GM21515 (cell line): Measurements from ENCODE around the gene NELFCD.
"Not testable (repeated sequence)": the region's sequence is repeated elsewhere in the genome, so short reads cannot be mapped to it uniquely, and the experiment has no call there.

Experiments used
- ATAC-seq: cut with Tn5 transposase; IDR thresholded peaks from one replicate; pipeline ENCODE4 v1.9.1; 2021; ENCODE audit not compliant: unreplicated experiment

Gene NELFCD

DNA sequence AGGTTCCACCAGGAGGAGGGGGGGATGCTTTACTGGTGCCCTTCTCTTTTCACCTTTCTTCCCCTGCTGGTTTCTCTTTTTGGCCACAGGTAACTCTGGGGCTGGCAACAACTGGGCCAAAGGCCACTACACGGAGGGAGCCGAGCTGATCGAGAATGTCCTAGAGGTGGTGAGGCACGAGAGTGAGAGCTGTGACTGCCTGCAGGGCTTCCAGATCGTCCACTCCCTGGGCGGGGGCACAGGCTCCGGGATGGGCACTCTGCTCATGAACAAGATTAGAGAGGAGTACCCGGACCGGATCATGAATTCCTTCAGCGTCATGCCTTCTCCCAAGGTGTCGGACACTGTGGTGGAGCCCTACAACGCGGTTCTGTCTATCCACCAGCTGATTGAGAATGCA, 42.6 kb downstream of the NELFCD start:
- no peak for ATAC-seq

DNA sequence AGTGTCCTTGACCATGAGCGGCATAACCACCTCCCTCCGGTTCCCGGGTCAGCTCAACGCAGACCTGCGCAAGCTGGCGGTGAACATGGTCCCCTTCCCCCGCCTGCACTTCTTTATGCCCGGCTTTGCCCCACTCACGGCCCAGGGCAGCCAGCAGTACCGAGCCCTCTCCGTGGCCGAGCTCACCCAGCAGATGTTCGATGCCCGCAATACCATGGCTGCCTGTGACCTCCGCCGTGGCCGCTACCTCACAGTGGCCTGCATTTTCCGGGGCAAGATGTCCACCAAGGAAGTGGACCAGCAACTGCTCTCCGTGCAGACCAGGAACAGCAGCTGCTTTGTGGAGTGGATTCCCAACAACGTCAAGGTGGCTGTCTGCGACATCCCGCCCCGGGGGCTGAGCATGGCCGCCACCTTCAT, 43.1 kb downstream of the NELFCD start:
- ATAC-seq = no peak

DNA sequence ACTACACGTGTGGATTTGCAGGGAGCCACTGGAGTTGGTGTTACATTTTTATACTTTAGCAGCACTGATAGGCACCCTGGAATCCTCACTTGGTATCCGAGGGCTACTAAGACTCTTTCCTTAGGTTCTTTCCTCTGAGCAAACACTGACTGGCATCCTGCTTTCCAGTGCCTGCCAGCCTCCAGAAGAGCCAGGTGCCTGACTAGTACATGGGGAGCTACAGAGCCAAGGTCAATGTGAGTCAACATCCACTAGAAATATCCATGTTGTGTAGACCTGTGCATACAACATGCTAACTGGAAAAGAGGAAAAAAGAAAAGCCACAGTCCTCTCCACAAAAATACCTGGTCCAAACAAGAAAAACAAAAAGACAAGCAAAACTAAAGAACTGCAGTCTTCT, 44.0 kb downstream of the NELFCD start:
- no peak for ATAC-seq

- no peak for ATAC-seq
Observed at GRCh38 chr20:59025511-59025910, 44.5 kb downstream of the NELFCD start.

DNA sequence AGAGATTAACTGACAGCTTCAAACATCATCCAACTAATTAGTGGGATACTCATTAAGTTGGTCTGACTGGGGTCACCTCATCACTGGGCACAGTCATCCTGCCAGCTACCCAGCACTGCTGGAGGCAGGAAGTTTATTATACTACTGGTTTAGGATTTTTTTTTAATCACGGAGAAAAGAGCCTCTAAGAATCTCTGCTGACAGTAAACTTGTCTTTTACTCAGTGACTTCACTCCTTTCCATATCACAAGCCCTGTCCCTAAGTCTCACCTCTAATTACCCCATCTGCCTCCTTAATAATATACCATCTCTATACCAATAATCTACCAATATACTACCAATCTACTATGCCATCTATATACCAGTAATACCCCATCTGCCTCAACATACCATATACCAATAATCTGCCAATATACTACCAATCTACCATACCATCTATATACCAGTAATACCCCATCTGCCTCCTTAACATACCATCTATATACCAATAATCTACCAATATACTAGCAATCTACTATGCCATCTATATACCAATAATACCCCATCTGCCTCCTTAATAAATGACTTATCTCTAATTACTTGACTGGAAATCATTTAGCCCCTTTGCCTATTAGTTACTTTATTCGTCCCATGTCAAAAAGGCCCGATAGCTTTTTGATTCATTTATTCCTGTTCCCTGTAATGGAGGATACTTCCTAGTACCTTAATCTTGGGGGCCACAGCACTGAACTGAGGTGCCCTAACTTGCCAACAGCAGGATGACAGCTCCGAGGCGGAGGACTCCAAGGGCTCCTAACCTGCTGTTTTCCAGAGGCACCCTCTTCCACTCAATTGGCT, 46.1 kb downstream of the NELFCD start:
- ATAC-seq = no peak

- no peak for ATAC-seq
Observed at GRCh38 chr20:59027741-59028320, 46.8 kb downstream of the NELFCD start.

DNA sequence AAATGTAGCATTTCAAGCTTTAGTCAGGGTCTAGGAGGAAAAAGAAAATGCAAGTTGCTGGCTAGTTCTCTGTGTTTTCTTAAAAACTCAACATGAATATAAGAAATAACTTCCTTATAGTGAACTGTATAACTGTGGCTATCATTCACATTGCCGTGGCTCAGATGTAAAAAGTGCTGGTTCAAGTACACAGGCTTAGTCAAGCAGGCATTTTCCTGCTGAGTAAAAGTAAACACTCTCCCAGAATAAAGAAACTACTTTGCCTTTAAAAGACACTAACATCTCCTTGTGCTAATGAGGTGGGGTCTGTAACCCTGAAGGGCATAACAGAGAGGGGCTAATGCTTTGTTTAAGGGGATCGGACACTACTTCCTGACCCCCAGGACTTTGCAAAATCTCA, 47.8 kb downstream of the NELFCD start:
- ATAC-seq = no peak

- ATAC-seq = no peak
Observed at GRCh38 chr20:59030911-59031563, 50.0 kb downstream of the NELFCD start.

GRCh38 chr20:59031564-59032022, 50.5 kb downstream of the NELFCD start:
- ATAC-seq = no peak

DNA sequence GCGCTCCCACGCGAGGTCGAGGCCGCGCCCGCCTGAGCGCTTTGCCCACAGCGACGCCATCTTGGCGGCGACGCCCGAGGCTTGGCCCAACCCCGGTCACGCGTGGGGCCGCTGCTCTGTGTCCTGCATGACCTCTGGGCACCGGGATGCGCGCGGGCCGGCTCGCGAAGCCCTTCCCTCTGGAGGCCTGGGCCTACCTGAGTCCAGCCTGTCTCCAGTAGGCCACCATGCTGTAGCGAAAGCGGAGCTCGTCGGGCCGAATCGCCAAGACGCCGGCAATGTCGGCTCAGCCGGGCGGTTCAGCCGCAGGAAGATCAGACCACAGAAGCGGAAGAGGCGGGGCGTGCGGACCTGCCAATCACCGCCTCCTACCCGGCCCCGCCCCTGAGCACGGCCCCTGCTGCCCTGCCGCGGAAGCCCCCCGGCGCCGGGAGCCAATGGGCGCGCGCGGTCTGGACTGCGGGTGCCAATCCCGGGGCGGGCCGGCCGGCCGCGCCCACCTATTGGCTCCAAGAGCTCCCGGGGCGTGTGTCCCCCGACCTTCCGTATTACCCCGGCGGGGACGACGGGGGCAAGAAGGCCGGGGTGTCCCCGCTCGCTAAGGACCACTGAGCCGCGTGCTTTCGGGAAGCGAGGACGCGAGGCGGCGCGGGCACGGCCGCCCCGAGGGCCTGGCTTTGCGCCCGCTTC, 51.1 kb downstream of the NELFCD start, which contains the start of gene ATP5F1E:
TSS of gene ATP5F1E (minus strand) at position 313 of the 690 bp plus-strand sequence. CDS start at position 229, 84 bp downstream.
- peak; percentile 89 for ATAC-seq

DNA sequence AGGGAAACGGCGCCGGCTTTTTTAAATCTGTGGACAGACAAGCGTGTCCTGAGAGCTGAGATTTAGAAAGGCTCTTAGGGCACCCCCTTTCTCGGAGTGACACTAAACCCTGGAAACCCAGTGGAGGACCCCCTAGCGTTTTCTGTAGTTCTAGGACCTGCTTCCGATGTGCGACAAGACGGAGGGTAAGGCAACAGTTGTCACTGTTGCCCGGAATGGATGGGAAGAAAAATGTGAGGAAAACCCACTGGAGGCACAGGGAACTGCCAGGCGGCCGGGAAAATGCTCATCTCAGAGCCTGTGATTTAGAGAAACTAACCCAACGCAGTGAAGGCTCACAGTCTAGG, 51.6 kb downstream of the NELFCD start:
- no peak for ATAC-seq

DNA sequence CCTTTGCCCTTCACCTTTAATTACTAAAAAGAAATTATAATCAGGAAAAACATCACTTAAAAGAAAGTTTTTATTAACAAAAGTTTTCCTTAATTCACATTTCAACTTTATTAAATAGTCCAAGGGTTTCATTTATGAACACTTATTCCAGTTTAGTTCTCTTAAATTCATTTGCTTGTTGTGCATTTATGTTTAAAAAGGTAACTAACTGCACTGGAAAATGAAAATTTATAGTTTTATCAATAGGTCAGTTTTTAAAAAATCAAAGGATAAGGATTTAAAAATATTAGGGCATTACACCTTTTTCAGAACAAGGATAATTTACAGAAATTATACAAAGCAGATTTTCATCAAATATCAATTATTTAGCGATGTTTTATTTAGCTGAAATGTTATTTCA, 52.0 kb downstream of the NELFCD start:
- no peak for ATAC-seq

DNA sequence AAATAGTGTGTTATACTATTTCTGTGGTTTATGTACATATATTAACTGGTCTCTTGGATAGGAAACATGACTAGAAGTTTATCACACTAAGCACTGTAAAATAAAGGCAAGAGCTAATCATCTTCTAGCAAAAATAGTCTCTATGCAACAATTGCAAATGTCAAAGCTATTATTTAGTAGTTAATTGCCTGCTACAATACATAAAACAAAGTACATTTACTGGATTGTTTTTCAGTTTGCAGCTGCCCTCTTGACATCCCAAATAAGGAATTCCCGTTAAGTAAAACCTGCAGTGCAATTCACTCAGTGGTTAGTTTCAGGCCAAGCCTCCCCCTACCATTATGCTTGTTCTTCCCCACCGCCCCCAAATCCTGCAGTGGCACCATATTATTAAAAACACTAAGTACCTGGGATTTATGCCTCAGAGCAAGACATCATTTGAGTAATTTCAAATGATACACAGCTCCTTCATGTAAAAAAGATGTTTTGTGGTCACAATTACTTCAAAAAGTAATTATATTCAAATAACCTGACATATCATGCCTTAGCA, 52.6 kb downstream of the NELFCD start:
- ATAC-seq = no peak

DNA sequence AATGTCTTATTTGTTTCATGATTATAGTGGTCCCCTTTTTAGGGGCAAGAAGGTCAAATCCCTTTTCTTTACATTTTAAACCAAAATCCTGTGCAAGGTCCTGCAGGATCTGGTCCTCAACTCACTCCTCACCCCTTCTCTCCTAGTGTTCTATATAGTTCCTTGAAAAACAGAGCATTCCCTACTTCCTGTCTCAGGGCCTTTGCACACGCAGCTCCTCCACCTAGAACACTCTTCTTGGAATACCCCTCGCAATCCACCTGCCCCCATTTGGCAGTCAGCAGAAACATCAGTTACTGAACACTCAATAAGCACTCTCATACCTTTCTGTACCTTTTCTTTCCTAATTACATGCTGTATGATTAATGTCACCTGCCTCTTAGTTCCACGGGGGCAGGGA, 54.3 kb downstream of the NELFCD start:
- no peak for ATAC-seq

- no peak for ATAC-seq
Observed at GRCh38 chr20:59037386-59037785, 56.3 kb downstream of the NELFCD start.

- ATAC-seq = no peak
Observed at GRCh38 chr20:59039233-59039632, 58.2 kb downstream of the NELFCD start.

GRCh38 chr20:59040667-59041066, 59.6 kb downstream of the NELFCD start:
- no peak for ATAC-seq

DNA sequence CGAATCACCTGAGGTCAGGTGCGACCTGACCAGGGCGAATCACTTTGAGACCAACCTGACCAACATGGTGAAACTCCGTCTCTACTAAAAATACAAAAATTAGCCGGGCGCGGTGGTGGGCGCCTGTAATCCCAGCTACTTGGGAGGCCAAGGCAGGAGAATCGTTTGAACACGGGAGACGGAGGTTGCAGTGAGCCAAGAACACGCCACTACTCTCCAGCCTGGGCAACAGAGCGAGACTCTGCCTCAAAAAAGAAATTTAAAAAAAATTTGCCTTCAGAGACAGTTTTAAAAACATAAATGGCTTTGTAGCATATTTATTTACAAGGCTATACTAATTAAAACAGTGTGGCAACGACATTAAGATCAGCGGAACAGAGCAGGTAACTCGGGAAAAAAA, 60.4 kb downstream of the NELFCD start:
- ATAC-seq = not testable (repeated sequence)

- peak; percentile 31 for ATAC-seq
Observed at GRCh38 chr20:59042151-59042795, 61.2 kb downstream of the NELFCD start, which contains the start of gene PRELID3B. PRELID3B (minus strand) TSS chr20:59042786; CDS start chr20:59042730, 56 bp downstream.
